GM19463 (cell line): ENCODE results near the gene VARS1.

Experiments
- ATAC-seq: cut with Tn5 transposase; IDR thresholded peaks from one replicate; pipeline ENCODE4 v1.9.1; 2021; ENCODE audit warnings: mild to moderate bottlenecking, moderate library complexity; ENCODE audit not compliant: unreplicated experiment

Gene VARS1

GRCh38 chr6:31749301-31750036 lies 46.1 kb downstream of the VARS1 start:
- no peak for ATAC-seq
